ENCODE results near the gene SBNO1.
"Not testable (repeated sequence)": the region's sequence is repeated elsewhere in the genome, so short reads cannot be mapped to it uniquely, and the experiment has no call there.

SBNO1 gene

GRCh38 chr12:123372415-123372814 is 7.8 kb upstream of the SBNO1 start:
- not testable (repeated sequence) for DNase-seq; H3K4me1 ChIP-seq (ENCODE audit: control insufficient read depth, insufficient read depth, low read length, poor library complexity, severe bottlenecking); H3K27ac ChIP-seq (ENCODE audit: insufficient read depth, low read length, poor library complexity, severe bottlenecking); H3K9me3 ChIP-seq (ENCODE audit: control insufficient read depth, low read length); H3K27me3 ChIP-seq (replicated peaks; ENCODE audit: control insufficient read depth, insufficient read depth, low read length, poor library complexity, severe bottlenecking); H3K4me3 ChIP-seq (ENCODE audit: insufficient read depth, low read depth, low read length, poor library complexity, severe bottlenecking); H3K36me3 ChIP-seq (ENCODE audit: control insufficient read depth, insufficient read depth, low read length)

- not testable (repeated sequence) for H3K4me1 ChIP-seq (ENCODE audit: control insufficient read depth, insufficient read depth, low read length, poor library complexity, severe bottlenecking); H3K9me3 ChIP-seq (ENCODE audit: control insufficient read depth, low read length); DNase-seq; H3K27me3 ChIP-seq (replicated peaks; ENCODE audit: control insufficient read depth, insufficient read depth, low read length, poor library complexity, severe bottlenecking); H3K36me3 ChIP-seq (ENCODE audit: control insufficient read depth, insufficient read depth, low read length); H3K27ac ChIP-seq (ENCODE audit: insufficient read depth, low read length, poor library complexity, severe bottlenecking); H3K4me3 ChIP-seq (ENCODE audit: insufficient read depth, low read depth, low read length, poor library complexity, severe bottlenecking)
Measured at GRCh38 chr12:123371667-123372368, 7.2 kb upstream of the SBNO1 start.

- no peaks in the 10 kb centered on the region for H3K27me3 ChIP-seq (replicated peaks; ENCODE audit: control insufficient read depth, insufficient read depth, low read length, poor library complexity, severe bottlenecking)
- H3K36me3 ChIP-seq (ENCODE audit: control insufficient read depth, insufficient read depth, low read length) = no peaks in the 10 kb centered on the region
- DNase-seq = no peak
- peaks cover 3% of the 10 kb centered on the region for H3K4me1 ChIP-seq (ENCODE audit: control insufficient read depth, insufficient read depth, low read length, poor library complexity, severe bottlenecking)
- no peaks in the 10 kb centered on the region for H3K9me3 ChIP-seq (ENCODE audit: control insufficient read depth, low read length)
- no peak overlapping the region for H3K4me3 ChIP-seq (ENCODE audit: insufficient read depth, low read depth, low read length, poor library complexity, severe bottlenecking)
- no peak overlapping the region for H3K27ac ChIP-seq (ENCODE audit: insufficient read depth, low read length, poor library complexity, severe bottlenecking)
Measured at GRCh38 chr12:123369229-123369628, 4.6 kb upstream of the SBNO1 start.

GRCh38 chr12:123368431-123368830 is 3.8 kb upstream of the SBNO1 start:
- not testable (repeated sequence) for H3K4me3 ChIP-seq (ENCODE audit: insufficient read depth, low read depth, low read length, poor library complexity, severe bottlenecking); H3K9me3 ChIP-seq (ENCODE audit: control insufficient read depth, low read length); H3K4me1 ChIP-seq (ENCODE audit: control insufficient read depth, insufficient read depth, low read length, poor library complexity, severe bottlenecking); DNase-seq; H3K27ac ChIP-seq (ENCODE audit: insufficient read depth, low read length, poor library complexity, severe bottlenecking); H3K36me3 ChIP-seq (ENCODE audit: control insufficient read depth, insufficient read depth, low read length); H3K27me3 ChIP-seq (replicated peaks; ENCODE audit: control insufficient read depth, insufficient read depth, low read length, poor library complexity, severe bottlenecking)

GRCh38 chr12:123367511-123367910 is 2.9 kb upstream of the SBNO1 start:
- H3K27ac ChIP-seq (ENCODE audit: insufficient read depth, low read length, poor library complexity, severe bottlenecking) = no peak overlapping the region
- H3K4me3 ChIP-seq (ENCODE audit: insufficient read depth, low read depth, low read length, poor library complexity, severe bottlenecking) = no peak overlapping the region
- no peaks in the 10 kb centered on the region for H3K27me3 ChIP-seq (replicated peaks; ENCODE audit: control insufficient read depth, insufficient read depth, low read length, poor library complexity, severe bottlenecking)
- no peaks in the 10 kb centered on the region for H3K9me3 ChIP-seq (ENCODE audit: control insufficient read depth, low read length)
- no peaks in the 10 kb centered on the region for H3K36me3 ChIP-seq (ENCODE audit: control insufficient read depth, insufficient read depth, low read length)
- peaks cover 3% of the 10 kb centered on the region for H3K4me1 ChIP-seq (ENCODE audit: control insufficient read depth, insufficient read depth, low read length, poor library complexity, severe bottlenecking)
- no peak for DNase-seq

- peaks cover 3% of the 10 kb centered on the region for H3K4me1 ChIP-seq (ENCODE audit: control insufficient read depth, insufficient read depth, low read length, poor library complexity, severe bottlenecking)
- H3K27ac ChIP-seq (ENCODE audit: insufficient read depth, low read length, poor library complexity, severe bottlenecking) = peak overlapping the region; percentile 91
- peak overlapping the region; percentile 76 for H3K4me3 ChIP-seq (ENCODE audit: insufficient read depth, low read depth, low read length, poor library complexity, severe bottlenecking)
- peak; percentile 97 for DNase-seq
- H3K9me3 ChIP-seq (ENCODE audit: control insufficient read depth, low read length) = no peaks in the 10 kb centered on the region
- H3K36me3 ChIP-seq (ENCODE audit: control insufficient read depth, insufficient read depth, low read length) = no peaks in the 10 kb centered on the region
- no peaks in the 10 kb centered on the region for H3K27me3 ChIP-seq (replicated peaks; ENCODE audit: control insufficient read depth, insufficient read depth, low read length, poor library complexity, severe bottlenecking)
Measured at GRCh38 chr12:123365025-123365917, 624 bp upstream of the SBNO1 start.

GRCh38 chr12:123363740-123364531 is 711 bp downstream of the SBNO1 start:
- Histone ChIP-seq H3K27ac (ENCODE audit: insufficient read depth, low read length, poor library complexity, severe bottlenecking) (peak overlapping the region; percentile 91), H3K36me3 (ENCODE audit: control insufficient read depth, insufficient read depth, low read length) (no peaks in the 10 kb centered on the region), H3K4me3 (ENCODE audit: insufficient read depth, low read depth, low read length, poor library complexity, severe bottlenecking) (peak overlapping the region; percentile 76), H3K9me3 (ENCODE audit: control insufficient read depth, low read length) (no peaks in the 10 kb centered on the region), H3K27me3 (replicated peaks; ENCODE audit: control insufficient read depth, insufficient read depth, low read length, poor library complexity, severe bottlenecking) (no peaks in the 10 kb centered on the region), H3K4me1 (ENCODE audit: control insufficient read depth, insufficient read depth, low read length, poor library complexity, severe bottlenecking) (peaks cover 3% of the 10 kb centered on the region)
- DNase-seq = peak in 1 of 3 donors; percentile 24

GRCh38 chr12:123363390-123363739 is 1.3 kb downstream of the SBNO1 start:
- Histone ChIP-seq H3K27ac (ENCODE audit: insufficient read depth, low read length, poor library complexity, severe bottlenecking) (peak overlapping the region; percentile 91), H3K36me3 (ENCODE audit: control insufficient read depth, insufficient read depth, low read length) (no peaks in the 10 kb centered on the region), H3K4me3 (ENCODE audit: insufficient read depth, low read depth, low read length, poor library complexity, severe bottlenecking) (peak overlapping the region; percentile 76), H3K27me3 (replicated peaks; ENCODE audit: control insufficient read depth, insufficient read depth, low read length, poor library complexity, severe bottlenecking) (no peaks in the 10 kb centered on the region), H3K4me1 (ENCODE audit: control insufficient read depth, insufficient read depth, low read length, poor library complexity, severe bottlenecking) (peaks cover 3% of the 10 kb centered on the region), H3K9me3 (ENCODE audit: control insufficient read depth, low read length) (no peaks in the 10 kb centered on the region)
- no peak for DNase-seq

- no peak overlapping the region for H3K27ac ChIP-seq (ENCODE audit: insufficient read depth, low read length, poor library complexity, severe bottlenecking)
- no peak for DNase-seq
- no peak overlapping the region for H3K4me3 ChIP-seq (ENCODE audit: insufficient read depth, low read depth, low read length, poor library complexity, severe bottlenecking)
- peaks cover 7% of the 10 kb centered on the region for H3K4me1 ChIP-seq (ENCODE audit: control insufficient read depth, insufficient read depth, low read length, poor library complexity, severe bottlenecking)
- no peaks in the 10 kb centered on the region for H3K27me3 ChIP-seq (replicated peaks; ENCODE audit: control insufficient read depth, insufficient read depth, low read length, poor library complexity, severe bottlenecking)
- peaks cover 7% of the 10 kb centered on the region for H3K36me3 ChIP-seq (ENCODE audit: control insufficient read depth, insufficient read depth, low read length)
- H3K9me3 ChIP-seq (ENCODE audit: control insufficient read depth, low read length) = no peaks in the 10 kb centered on the region
Measured at GRCh38 chr12:123358035-123358434, 6.6 kb downstream of the SBNO1 start.

Measured in effector memory CD4-positive, alpha-beta T cell (primary cell).